IMR-90 (cell line): Measurements from ENCODE around the gene CLEC3A. TPM values are rescaled to one million over a fixed set of nuclear protein-coding genes. Genes with fewer than 3 reads are reported as not detected.

Experiments used
- ATAC-seq: fragments of 200-7000 bp; cut with Tn5 transposase; 2 replicates; pipeline ENCODE4 v1.9.1; 2020; ENCODE audit warnings: low read depth, mild to moderate bottlenecking, moderate library complexity
- BruUV-seq: library from RNA; stranded (reverse); fragments of 400-500 nt; replicated peaks from 2 replicates; lab custom pipeline; 2021; lab: Mats Ljungman, UMichigan
- CTCF ChIA-PET: fragments of 300-600 bp; formaldehyde crosslinking; extraction: SDS; loops from one replicate; lab custom pipeline; 2021; ENCODE audit warnings: antibody characterized with exemption; lab: Yijun Ruan, JAX
- POLR2A ChIA-PET: fragments of 300-600 bp; sonication (Branson Sonifier 250); formaldehyde crosslinking; loops from one replicate; lab custom pipeline; 2022; ENCODE audit warnings: antibody characterized with exemption; ENCODE audit not compliant: unreplicated experiment; lab: Charles Lee
- DNase-seq: peaks from one replicate; pipeline ENCODE4 v3.0.0; 2013
- H2AFZ ChIP-seq: replicated peaks from 2 replicates; pipeline ENCODE3; 2013; ENCODE audit warnings: low read length, mild to moderate bottlenecking; ENCODE audit not compliant: poor library complexity
- H2AK5ac ChIP-seq: 2 replicates; pipeline ENCODE4 v1.6.1; 2013; ENCODE audit warnings: low read depth, low read length, inconsistent platforms
- H2AK9ac ChIP-seq: replicated peaks from 2 replicates; pipeline ENCODE3; 2013; ENCODE audit warnings: mild to moderate bottlenecking, low read depth, low read length, moderate library complexity; ENCODE audit not compliant: poor library complexity
- H2BK120ac ChIP-seq: 2 replicates; pipeline ENCODE4 v1.6.1; 2013; ENCODE audit warnings: low read depth, low read length, inconsistent platforms
- H2BK15ac ChIP-seq: 3 replicates; pipeline ENCODE4 v1.6.1; 2013; ENCODE audit warnings: low read depth, low read length, inconsistent platforms
- H2BK20ac ChIP-seq: 2 replicates; pipeline ENCODE4 v1.6.1; 2013; ENCODE audit warnings: low read depth, mild to moderate bottlenecking, inconsistent platforms, low read length, moderate library complexity
- H2BK5ac ChIP-seq: 2 replicates; pipeline ENCODE4 v1.6.1; 2013; ENCODE audit warnings: mild to moderate bottlenecking, low read depth, low read length, inconsistent platforms; ENCODE audit not compliant: poor library complexity, severe bottlenecking
- H3K14ac ChIP-seq: replicated peaks from 2 replicates; pipeline ENCODE4 v1.6.1; 2013; ENCODE audit warnings: low read depth, low read length, inconsistent platforms
- H3K18ac ChIP-seq: 2 replicates; pipeline ENCODE4 v1.6.1; 2013; ENCODE audit warnings: low read depth, low read length, control low read depth
- H3K23ac ChIP-seq: 2 replicates; pipeline ENCODE4 v1.6.1; 2013; ENCODE audit warnings: low read depth, low read length, inconsistent platforms
- H3K27ac ChIP-seq: 2 replicates; pipeline ENCODE4 v1.5.1; 2013; ENCODE audit warnings: mild to moderate bottlenecking, control low read depth, low read length; ENCODE audit not compliant: insufficient read depth
- H3K27me3 ChIP-seq: 2 replicates; pipeline ENCODE4 v1.6.1; 2013; ENCODE audit warnings: low read length; ENCODE audit not compliant: control insufficient read depth, insufficient read depth
- H3K36me3 ChIP-seq: 2 replicates; pipeline ENCODE4 v1.6.1; 2013; ENCODE audit warnings: low read length, mixed read lengths; ENCODE audit not compliant: control insufficient read depth, insufficient read depth
- H3K4ac ChIP-seq: 2 replicates; pipeline ENCODE4 v1.6.1; 2013; ENCODE audit warnings: low read depth, low read length, inconsistent platforms
- H3K4me1 ChIP-seq: 2 replicates; pipeline ENCODE4 v1.6.1; 2013; ENCODE audit warnings: low read length, mixed read lengths; ENCODE audit not compliant: control insufficient read depth, insufficient read depth
- H3K4me2 ChIP-seq: 2 replicates; pipeline ENCODE4 v1.6.1; 2013; ENCODE audit warnings: low read depth, mild to moderate bottlenecking, control low read depth, low read length, moderate library complexity
- H3K4me3 ChIP-seq: 2 replicates; pipeline ENCODE4 v1.5.1; 2013; ENCODE audit warnings: low read depth, mild to moderate bottlenecking, control low read depth, low read length, moderate library complexity; ENCODE audit not compliant: insufficient read depth
- H3K56ac ChIP-seq: 2 replicates; pipeline ENCODE4 v1.6.1; 2013; ENCODE audit warnings: low read length, inconsistent platforms; ENCODE audit not compliant: insufficient read depth; ENCODE audit errors: extremely low read depth
- H3K79me1 ChIP-seq, 2 experiments: 2 replicates each; pipeline ENCODE4 v1.6.1; 2013; ENCODE audit warnings: low read length in 2 of 2, inconsistent platforms in 1 of 2, low read depth in 1 of 2
- H3K9ac ChIP-seq: 2 replicates; pipeline ENCODE4 v1.6.1; 2013; ENCODE audit warnings: low read depth, low read length, control low read depth
- H3K9me1 ChIP-seq: 2 replicates; pipeline ENCODE4 v1.6.1; 2013; ENCODE audit warnings: low read length, inconsistent platforms; ENCODE audit not compliant: insufficient read depth
- H3K9me3 ChIP-seq: 2 replicates; pipeline ENCODE4 v1.6.1; 2013; ENCODE audit warnings: low read length; ENCODE audit not compliant: control insufficient read depth, insufficient read depth
- H4K20me1 ChIP-seq: 2 replicates; pipeline ENCODE4 v1.6.1; 2013; ENCODE audit warnings: low read length, inconsistent platforms; ENCODE audit not compliant: insufficient read depth
- H4K5ac ChIP-seq: 2 replicates; pipeline ENCODE4 v1.6.1; 2013; ENCODE audit warnings: mild to moderate bottlenecking, low read depth, low read length, control low read depth
- H4K8ac ChIP-seq, 2 experiments: 2 replicates each; pipeline ENCODE4 v1.6.1; 2013; ENCODE audit warnings: low read depth in 2 of 2, low read length in 2 of 2, control low read depth in 1 of 2, inconsistent platforms in 1 of 2
- H4K91ac ChIP-seq: 2 replicates; pipeline ENCODE4 v1.6.1; 2013; ENCODE audit warnings: low read depth, low read length, inconsistent platforms; ENCODE audit not compliant: insufficient read depth
- CEBPB ChIP-seq: IDR thresholded peaks from 2 replicates; pipeline ENCODE4 v1.6.1; 2012; ENCODE audit warnings: low read depth, low read length, improper control_type of control experiment
- CHD1 ChIP-seq: IDR thresholded peaks from 2 replicates; pipeline ENCODE4 v1.6.1; 2012; ENCODE audit warnings: low read depth, low read length, improper control_type of control experiment
- CTCF ChIP-seq: conservative IDR thresholded peaks from 2 replicates; pipeline ENCODE4 v1.5.1; 2012; ENCODE audit warnings: mild to moderate bottlenecking, low read depth, low read length, improper control_type of control experiment
- ELK1 ChIP-seq: fragments of 150-350 bp; IDR thresholded peaks from 2 replicates; pipeline ENCODE4 v1.6.1; 2016; ENCODE audit warnings: low read depth, mild to moderate bottlenecking, low read length, moderate library complexity, borderline replicate concordance
- POLR2A ChIP-seq: IDR thresholded peaks from 2 replicates; pipeline ENCODE4 v1.6.1; 2012; ENCODE audit warnings: mild to moderate bottlenecking, low read depth, low read length
- RAD21 ChIP-seq: IDR thresholded peaks from 2 replicates; pipeline ENCODE4 v1.6.1; 2012; ENCODE audit warnings: low read length, improper control_type of control experiment
- RCOR1 ChIP-seq: IDR thresholded peaks from 2 replicates; pipeline ENCODE4 v1.6.1; 2012; ENCODE audit warnings: mild to moderate bottlenecking, low read length, improper control_type of control experiment; ENCODE audit not compliant: insufficient replicate concordance
- RFX5 ChIP-seq: IDR thresholded peaks from 2 replicates; pipeline ENCODE4 v1.8.0; 2012; ENCODE audit warnings: low read depth, mild to moderate bottlenecking, low read length, moderate library complexity
- SMC3 ChIP-seq: fragments of 150-350 bp; IDR thresholded peaks from 2 replicates; pipeline ENCODE4 v1.6.1; 2016; ENCODE audit warnings: low read depth, mild to moderate bottlenecking, antibody characterized with exemption, low read length, moderate library complexity
- USF2 ChIP-seq: fragments of 150-350 bp; IDR thresholded peaks from 2 replicates; pipeline ENCODE4 v1.6.1; 2017; ENCODE audit warnings: mild to moderate bottlenecking, antibody characterized with exemption, low read length, low read depth
- WGBS, 2 experiments: methylation state at CpG; one replicate each; pipeline versions ENCODE4 v1.1.5 to v1.1.7; 2013; ENCODE audit warnings: missing lambda C conversion rate in 2 of 2; ENCODE audit not compliant: insufficient read length in 1 of 2; ENCODE audit errors: extremely low coverage in 2 of 2; 5-methylcytosine and 5-hydroxymethylcytosine counted together
- dilution Hi-C: fragments of 300-500 bp; cut with HindIII; formaldehyde crosslinking; loops from one replicate; pipeline ENCODE4 v1.14.3; 2018; ENCODE audit warnings: low sequenced_read_pairs; ENCODE audit not compliant: unreplicated experiment
- in situ Hi-C: fragments of 300-500 bp; cut with MboI; formaldehyde crosslinking; loops from 3 replicates; pipeline ENCODE4 v1.14.3; 2019; ENCODE audit warnings: low sequenced_read_pairs, inconsistent platforms, mixed read lengths
- intact Hi-C: fragments of 100-400 bp; cut with micrococcal nuclease; formaldehyde crosslinking; loops from 2 replicates; pipeline ENCODE4 v1.10.0; 2022
- polyA plus RNA-seq, 3 experiments: library from polyadenylated mRNA; depleted of rRNA; stranded (reverse); fragments of >200 nt; gene quantifications; 2 replicates each; pipeline ENCODE4 v1.2.3, GENCODE V29; 2012; ENCODE audit warnings: low replicate concordance in 1 of 3
- total RNA-seq: library from RNA; depleted of rRNA; stranded (reverse); fragments of >200 nt; gene quantifications from 2 replicates; pipeline ENCODE4 v1.2.3, GENCODE V29; 2012

CLEC3A gene
- total and polyA plus RNA-seq, 2 of the 4 experiments (the other 2 are of a cell fraction): not detected

GRCh38 chr16:78065319-78065718 lies 43.0 kb downstream of the CLEC3A start:
- H3K4me1 ChIP-seq: no peaks in the 10 kb centered on the region
- in situ Hi-C loops: no loop called here
- no peaks in the 10 kb centered on the region for H3K9me1 ChIP-seq
- H3K4ac ChIP-seq: no peak overlapping the region
- H2BK20ac ChIP-seq: no peak overlapping the region
- no peak overlapping the region for H4K8ac ChIP-seq
- H4K20me1 ChIP-seq: no peaks in the 10 kb centered on the region
- no peaks in the 10 kb centered on the region for H3K79me1 ChIP-seq
- no peak overlapping the region for H2BK120ac ChIP-seq
- POLR2A ChIA-PET: no interaction called here
- no peak overlapping the region for H3K27ac ChIP-seq
- 36% methylated on average over 2 of the region's 4 CpGs; no CpG with 5 or more reads in 1 of the 2 experiments for WGBS, 2 experiments
- TF ChIP-seq CTCF (no peak), CHD1 (no peak), ELK1 (no peak), USF2 (no peak), POLR2A (no peak), SMC3 (no peak), RFX5 (no peak), RAD21 (no peak), CEBPB (no peak), RCOR1 (no peak)
- no peak overlapping the region for H3K56ac ChIP-seq
- H3K4me2 ChIP-seq: no peak overlapping the region
- no peak overlapping the region for H3K23ac ChIP-seq
- dilution Hi-C loops: no loop called here
- intact Hi-C loops: no loop called here
- H3K27me3 ChIP-seq: no peaks in the 10 kb centered on the region
- H2AK5ac ChIP-seq: no peak overlapping the region
- no peak overlapping the region for H2BK5ac ChIP-seq
- no peak overlapping the region for H3K18ac ChIP-seq
- CTCF ChIA-PET: no interaction called here
- ATAC-seq: no peak
- no peaks in the 10 kb centered on the region for H3K9me3 ChIP-seq
- no peak overlapping the region for H3K14ac ChIP-seq
- H3K36me3 ChIP-seq: no peaks in the 10 kb centered on the region
- no peak overlapping the region for H4K5ac ChIP-seq
- H3K4me3 ChIP-seq: no peak overlapping the region
- no TSS peak for BruUV-seq
- no peak overlapping the region for H2AFZ ChIP-seq
- no peak overlapping the region for H2AK9ac ChIP-seq
- no peak for DNase-seq
- H2BK15ac ChIP-seq: no peak overlapping the region
- no peak overlapping the region for H4K91ac ChIP-seq
- no peak overlapping the region for H3K9ac ChIP-seq
